GM13976 (cell line): ENCODE data around the gene LHX4.

Experiments used
- DNase-seq: peaks from one replicate; pipeline ENCODE4 v3.0.0; 2012; ENCODE audit warnings: low spot score
- in situ Hi-C: fragments of 300-500 bp; cut with MboI; formaldehyde crosslinking; loops from one replicate; pipeline ENCODE4 v1.12.0; 2022; ENCODE audit warnings: low sequenced_read_pairs, mixed read lengths, inconsistent platforms; ENCODE audit not compliant: unreplicated experiment
- TF ChIP-seq, protein P1 (sequence below): IDR thresholded peaks from 2 replicates; pipeline ENCODE4 v1.5.1; 2012; ENCODE audit warnings: borderline replicate concordance, mild to moderate bottlenecking; ENCODE audit not compliant: insufficient read depth; ENCODE audit errors: extremely low read depth, missing control alignments, control extremely low read depth

LHX4 gene

DNA sequence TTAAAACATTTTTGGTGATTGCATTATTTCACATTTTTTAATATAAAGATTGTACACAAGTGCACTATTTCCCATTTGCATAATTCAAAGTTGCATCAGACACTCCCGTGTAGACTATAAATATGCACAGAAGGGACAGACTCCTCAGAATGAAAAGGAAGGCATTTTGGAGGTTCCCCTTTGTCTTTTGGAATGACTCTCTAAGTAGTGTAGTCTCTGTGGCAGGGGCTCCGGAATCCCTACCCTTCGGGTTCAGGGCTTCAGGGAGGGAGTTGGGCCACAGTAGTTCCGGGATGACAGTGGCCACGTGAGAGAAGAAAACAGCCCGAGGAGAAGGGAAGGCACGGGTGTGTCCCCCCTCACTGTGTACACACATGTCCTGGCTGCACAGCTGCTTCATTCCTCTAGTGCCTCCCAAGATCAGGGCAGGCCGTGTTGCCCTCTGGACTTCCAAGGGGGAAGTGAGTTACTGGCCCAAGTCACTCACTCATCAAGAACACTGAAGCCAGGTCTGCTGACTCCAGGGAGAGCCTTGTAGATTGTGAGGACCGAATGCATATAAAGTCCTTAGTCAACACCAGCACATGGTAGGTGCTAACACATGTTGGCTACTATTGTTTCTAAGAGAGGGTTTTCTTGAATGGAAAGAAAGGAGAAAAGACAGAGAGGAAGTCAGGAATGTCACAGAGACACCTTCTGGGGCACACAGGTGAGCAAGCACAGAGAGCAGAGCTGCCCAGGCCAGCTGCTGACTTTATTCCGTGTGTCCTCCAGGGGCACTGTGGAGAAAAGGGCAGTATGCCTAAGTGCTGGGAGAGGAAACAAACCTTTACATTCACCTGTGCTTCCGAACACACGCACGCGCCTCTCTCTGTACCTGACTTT, 39.8 kb downstream of the LHX4 start:
- in situ Hi-C loops = no loop called here
- TF ChIP-seq, protein P1, sequence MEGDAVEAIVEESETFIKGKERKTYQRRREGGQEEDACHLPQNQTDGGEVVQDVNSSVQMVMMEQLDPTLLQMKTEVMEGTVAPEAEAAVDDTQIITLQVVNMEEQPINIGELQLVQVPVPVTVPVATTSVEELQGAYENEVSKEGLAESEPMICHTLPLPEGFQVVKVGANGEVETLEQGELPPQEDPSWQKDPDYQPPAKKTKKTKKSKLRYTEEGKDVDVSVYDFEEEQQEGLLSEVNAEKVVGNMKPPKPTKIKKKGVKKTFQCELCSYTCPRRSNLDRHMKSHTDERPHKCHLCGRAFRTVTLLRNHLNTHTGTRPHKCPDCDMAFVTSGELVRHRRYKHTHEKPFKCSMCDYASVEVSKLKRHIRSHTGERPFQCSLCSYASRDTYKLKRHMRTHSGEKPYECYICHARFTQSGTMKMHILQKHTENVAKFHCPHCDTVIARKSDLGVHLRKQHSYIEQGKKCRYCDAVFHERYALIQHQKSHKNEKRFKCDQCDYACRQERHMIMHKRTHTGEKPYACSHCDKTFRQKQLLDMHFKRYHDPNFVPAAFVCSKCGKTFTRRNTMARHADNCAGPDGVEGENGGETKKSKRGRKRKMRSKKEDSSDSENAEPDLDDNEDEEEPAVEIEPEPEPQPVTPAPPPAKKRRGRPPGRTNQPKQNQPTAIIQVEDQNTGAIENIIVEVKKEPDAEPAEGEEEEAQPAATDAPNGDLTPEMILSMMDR = peak; percentile 15
- DNase-seq = no peak

DNA sequence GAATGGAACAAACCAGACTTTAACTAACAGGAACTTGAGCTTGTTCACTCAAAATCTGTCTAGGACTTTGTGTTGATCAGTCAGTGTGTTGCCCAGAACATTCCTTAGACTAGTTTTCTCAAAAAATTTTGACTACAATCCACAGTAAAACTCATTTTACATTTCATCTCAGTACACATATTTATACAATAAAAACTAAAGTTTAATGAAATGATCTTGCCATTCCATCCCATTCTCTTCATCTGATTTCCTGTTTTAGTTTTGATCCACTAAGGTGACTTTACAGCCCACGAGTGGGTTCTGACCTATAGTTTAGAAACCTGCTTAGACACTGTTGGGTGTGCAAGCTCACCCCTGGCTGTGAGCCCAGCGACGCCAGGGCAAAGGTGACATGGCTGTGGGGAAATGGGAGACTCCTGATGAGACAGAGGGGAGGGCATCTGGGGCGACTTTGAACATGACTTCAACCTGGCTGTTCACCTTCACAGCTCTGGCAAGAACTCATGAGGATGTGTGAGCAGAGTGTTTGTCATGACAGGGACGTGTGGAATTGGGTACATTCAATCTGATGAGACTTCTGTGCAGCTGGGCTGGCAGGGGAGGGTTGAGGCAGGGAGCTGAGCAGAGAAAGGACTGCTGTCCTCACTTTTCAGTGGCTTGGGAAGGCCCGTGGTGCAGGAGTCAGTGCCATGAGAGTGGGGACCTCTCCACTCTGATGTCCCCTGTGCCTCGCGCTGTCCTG, 40.6 kb downstream of the LHX4 start:
- in situ Hi-C loops = no loop called here
- no peak for DNase-seq
- TF ChIP-seq, protein P1 = no peak

DNA sequence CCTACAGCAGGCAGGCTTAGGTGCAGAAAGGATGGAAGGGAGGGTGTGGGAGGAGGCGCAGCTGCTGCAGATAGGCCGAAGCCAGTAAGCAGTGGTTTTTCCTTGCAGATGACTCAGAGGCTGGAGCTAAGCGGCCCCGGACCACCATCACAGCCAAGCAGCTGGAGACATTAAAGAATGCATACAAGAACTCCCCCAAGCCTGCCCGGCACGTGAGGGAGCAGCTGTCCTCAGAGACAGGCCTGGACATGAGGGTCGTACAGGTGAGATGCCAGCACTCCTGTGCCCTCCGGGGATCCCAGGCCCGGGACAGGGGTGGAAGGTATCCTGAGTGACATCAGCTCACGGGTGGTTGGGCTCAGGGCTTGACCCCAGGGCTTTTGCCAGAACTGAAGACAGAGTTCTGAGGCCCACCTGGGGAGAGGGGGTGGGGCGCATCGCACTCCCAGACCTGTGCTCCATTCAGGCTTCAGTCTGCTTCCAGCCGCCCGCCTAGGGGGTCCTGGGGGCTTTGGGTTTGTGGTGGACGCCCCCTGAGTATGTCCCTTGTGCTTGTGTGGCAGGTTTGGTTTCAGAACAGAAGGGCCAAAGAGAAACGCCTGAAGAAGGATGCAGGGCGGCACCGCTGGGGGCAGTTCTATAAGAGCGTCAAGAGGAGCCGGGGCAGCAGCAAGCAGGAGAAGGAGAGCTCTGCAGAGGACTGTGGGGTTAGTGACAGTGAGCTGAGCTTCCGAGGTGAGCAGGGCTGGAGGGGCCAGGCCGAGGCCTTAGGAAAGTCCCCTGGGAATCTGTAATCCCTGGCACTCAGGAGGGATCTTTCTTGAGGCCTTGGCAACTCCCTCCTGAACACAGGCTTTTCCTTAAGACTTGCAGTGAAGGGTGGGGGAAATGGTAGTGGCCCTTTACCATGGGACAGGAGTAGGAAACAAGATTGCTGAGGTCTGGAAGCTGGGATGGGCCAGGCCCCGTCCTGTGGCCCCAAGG, 41.5 kb downstream of the LHX4 start:
- TF ChIP-seq, protein P1 = no peak
- no peak for DNase-seq
- in situ Hi-C loops = no loop called here

DNA sequence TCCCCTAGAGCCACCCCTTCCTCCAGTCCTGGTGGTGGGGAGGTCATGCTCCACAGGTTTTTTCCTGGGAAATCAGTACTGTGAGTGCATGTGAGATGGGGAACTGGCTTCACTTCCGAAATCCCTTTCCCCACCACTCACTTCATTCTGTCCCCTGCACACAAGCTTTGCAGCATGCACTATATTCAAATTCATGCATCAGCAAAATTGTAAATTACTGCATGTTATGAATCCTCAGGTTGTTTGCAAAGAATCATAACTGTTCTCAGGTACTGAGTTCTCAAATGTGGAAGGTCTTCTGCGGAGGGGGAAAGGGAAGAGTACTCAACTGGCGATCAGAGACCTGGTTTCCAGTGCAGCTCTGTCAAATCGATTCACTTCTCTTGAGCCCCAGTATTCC, 42.3 kb downstream of the LHX4 start:
- DNase-seq = no peak
- TF ChIP-seq, protein P1 = no peak
- in situ Hi-C loops = no loop called here

DNA sequence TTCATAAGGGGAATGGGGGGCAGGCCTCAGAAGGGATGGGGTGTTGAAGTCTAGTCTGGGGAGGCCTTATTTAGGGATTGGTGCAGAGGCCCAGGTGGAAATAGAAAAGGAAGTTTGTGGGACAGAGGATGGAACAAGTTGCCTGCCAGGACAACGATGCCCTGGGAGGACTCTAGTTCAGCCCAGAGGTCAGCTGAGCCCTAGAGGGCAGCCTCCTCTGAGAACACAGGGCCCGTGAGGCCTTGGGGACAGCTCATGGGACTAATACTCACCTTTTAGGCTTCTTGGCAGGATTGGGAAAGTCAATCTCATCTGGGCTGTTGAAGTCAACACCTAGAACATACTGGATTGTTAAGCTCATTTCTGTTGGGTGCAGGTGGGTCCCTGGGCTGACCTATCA, 43.0 kb downstream of the LHX4 start:
- TF ChIP-seq, protein P1 = no peak
- in situ Hi-C loops = no loop called here

DNA sequence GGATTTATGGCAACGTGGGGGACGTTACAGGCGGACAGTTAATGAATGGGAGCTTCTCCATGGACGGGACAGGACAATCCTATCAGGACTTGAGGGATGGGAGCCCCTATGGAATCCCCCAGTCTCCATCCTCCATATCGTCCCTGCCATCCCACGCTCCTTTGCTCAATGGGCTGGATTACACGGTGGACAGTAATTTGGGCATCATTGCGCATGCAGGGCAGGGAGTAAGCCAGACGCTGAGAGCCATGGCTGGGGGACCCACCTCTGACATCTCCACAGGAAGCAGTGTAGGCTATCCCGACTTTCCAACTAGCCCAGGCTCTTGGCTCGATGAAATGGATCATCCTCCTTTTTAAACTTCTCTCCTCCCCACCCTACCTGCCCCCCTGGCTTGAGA, 44.2 kb downstream of the LHX4 start:
- no peak for DNase-seq
- TF ChIP-seq, protein P1 = no peak
- in situ Hi-C loops = no loop called here

More for the DNA sequence above, 43.0 kb downstream of the LHX4 start:
- DNase-seq = no peak
